B cell (primary cell): ENCODE results near the gene CDK6.

ENCODE experiments used
- EZH2 ChIP-seq: IDR thresholded peaks from 2 replicates; pipeline ENCODE4 v1.6.1; 2012; ENCODE audit warnings: borderline replicate concordance, low read depth, mild to moderate bottlenecking, moderate library complexity, low read length; ENCODE audit not compliant: insufficient read depth, poor library complexity, severe bottlenecking
- TF ChIP-seq, protein P1 (sequence below): fragments of 200-600 bp; IDR thresholded peaks from one replicate; pipeline ENCODE4 v1.8.0; 2022; ENCODE audit warnings: antibody characterized with exemption, mild to moderate bottlenecking

DNA sequence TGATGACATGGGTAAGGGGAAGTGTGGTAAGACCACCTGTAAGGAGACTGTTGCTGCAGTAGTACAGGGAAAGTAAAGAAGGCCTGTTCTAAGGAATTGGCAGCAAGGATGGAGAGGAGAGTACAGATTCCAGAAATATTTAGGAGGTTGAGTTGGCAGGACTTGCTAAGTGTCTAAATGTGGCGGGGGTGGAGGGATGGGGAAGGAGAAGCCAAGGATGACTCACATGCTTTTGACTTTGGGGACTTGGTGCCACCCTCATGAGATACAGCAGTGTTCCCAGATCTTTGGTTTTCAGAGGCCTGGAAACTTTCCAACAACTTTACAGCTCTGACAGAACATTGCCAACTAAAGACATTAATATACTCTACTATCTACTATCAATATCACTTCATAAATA lies 45.4 kb downstream of the CDK6 start:
- TF ChIP-seq, protein P1, sequence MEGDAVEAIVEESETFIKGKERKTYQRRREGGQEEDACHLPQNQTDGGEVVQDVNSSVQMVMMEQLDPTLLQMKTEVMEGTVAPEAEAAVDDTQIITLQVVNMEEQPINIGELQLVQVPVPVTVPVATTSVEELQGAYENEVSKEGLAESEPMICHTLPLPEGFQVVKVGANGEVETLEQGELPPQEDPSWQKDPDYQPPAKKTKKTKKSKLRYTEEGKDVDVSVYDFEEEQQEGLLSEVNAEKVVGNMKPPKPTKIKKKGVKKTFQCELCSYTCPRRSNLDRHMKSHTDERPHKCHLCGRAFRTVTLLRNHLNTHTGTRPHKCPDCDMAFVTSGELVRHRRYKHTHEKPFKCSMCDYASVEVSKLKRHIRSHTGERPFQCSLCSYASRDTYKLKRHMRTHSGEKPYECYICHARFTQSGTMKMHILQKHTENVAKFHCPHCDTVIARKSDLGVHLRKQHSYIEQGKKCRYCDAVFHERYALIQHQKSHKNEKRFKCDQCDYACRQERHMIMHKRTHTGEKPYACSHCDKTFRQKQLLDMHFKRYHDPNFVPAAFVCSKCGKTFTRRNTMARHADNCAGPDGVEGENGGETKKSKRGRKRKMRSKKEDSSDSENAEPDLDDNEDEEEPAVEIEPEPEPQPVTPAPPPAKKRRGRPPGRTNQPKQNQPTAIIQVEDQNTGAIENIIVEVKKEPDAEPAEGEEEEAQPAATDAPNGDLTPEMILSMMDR, result no peak
- no peak for TF ChIP-seq EZH2
